HPDE6-E6E7 (cell line): ENCODE measurements around the gene SLC7A1.

ENCODE experiments used
- DNase-seq: peaks from one replicate; pipeline ENCODE4 v3.0.0; 2011; ENCODE audit warnings: missing footprints; ENCODE audit errors: extremely low spot score

The SLC7A1 gene

DNA sequence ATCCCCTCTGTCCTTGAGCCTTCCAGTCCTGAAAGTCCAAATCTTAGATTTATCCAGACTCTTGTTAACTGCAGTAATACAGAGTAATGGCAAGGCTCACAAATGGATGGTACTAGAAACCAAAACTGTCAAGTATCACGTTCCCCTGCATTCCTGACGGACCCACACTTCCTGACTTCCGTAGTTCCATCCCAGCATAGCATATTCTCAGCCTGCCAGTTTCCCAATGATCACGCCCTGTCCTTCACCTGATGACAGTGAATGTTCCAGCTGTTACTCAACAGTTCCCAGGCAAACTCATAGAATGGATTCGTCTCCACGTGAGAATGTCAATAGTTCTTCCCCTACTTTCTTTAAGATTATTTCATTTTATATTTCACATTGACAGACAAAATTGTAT, 33.6 kb downstream of the SLC7A1 start:
- no peak for DNase-seq

- DNase-seq = no peak
Measured at GRCh38 chr13:29556742-29557141, 38.7 kb downstream of the SLC7A1 start.

- DNase-seq = no peak
Measured at GRCh38 chr13:29551214-29551613, 44.3 kb downstream of the SLC7A1 start.

- DNase-seq = no peak
Measured at GRCh38 chr13:29550430-29550988, 45.0 kb downstream of the SLC7A1 start.

DNA sequence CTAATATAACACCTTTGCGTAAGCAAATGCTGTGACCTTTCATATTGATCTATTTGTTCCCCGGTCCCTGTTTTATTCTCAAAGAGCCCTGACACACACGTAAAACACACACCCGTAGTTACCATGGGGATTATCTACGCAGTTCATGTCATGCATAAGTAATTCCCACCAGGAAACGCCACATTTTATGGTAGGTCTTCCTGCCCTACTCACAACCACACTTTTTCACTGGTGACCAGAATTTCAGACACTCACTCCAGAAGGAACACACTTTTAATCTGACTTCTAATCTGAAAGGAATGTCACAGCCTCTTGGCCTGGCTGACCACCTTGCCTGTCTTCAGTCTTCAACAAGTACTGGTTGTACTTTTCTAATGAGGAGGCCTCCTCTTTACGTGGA, 46.8 kb downstream of the SLC7A1 start:
- DNase-seq = no peak

DNA sequence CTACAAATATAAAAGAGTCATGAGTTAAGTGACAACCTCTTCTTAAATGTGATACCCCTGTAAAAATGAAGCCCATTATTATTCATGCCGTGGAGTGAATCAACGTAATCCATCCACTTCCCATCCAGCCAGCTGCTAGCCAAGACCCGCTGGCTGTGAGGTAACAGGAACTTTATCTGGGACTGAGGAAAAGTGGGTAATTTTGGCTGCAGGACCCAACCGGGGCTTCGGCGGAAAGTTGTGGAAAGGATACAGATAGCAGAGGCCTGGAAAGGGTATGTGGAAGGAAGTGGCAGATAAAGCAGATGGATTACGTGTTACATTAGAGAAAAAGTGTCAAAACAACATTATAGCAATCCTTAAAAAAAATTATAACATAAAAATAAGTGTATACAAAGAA, 48.3 kb downstream of the SLC7A1 start:
- DNase-seq = no peak

GRCh38 chr13:29546662-29547061, 48.8 kb downstream of the SLC7A1 start:
- DNase-seq = no peak

DNA sequence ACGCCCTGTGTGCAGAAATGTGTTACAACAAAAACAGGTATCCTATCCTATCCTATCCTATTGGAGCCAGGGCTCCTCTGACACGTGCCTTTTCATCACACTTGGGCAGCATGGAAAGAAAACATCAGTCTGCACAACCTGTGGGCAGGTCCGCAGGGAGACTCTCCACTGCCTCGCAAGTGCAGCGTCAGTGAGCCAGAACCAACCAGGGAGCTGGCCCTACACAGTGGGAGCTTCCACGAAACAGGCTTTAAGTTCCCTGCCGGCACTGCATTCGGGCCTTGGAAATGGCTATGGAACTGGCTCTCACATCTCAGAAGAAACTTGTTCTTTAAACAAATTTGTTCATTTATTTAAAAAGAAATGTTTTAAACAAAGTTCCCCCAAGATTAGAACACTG, 49.5 kb downstream of the SLC7A1 start:
- no peak for DNase-seq

GRCh38 chr13:29543230-29544215, 52.0 kb downstream of the SLC7A1 start:
- no peak for DNase-seq

DNA sequence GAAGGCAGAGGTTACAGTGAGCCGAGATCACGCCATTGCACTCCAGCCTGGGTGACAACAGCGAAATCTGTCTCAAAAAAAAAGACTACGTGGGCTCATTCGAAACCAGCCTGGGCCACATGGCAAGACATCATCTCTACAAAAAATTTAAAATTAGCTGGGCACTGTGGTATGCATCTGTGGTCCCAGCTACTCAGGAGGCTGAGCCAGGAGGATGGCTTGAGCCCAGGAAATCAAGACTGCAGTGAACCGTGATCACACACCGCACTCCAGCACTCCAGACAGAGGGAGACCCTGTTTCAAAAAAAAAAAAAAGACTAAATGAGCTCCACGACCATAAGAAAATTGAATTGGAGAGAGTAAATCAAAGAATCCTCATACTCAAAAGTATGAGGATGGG, 53.1 kb downstream of the SLC7A1 start:
- DNase-seq = no peak

- no peak for DNase-seq
Measured at GRCh38 chr13:29541400-29541799, 54.1 kb downstream of the SLC7A1 start.

DNA sequence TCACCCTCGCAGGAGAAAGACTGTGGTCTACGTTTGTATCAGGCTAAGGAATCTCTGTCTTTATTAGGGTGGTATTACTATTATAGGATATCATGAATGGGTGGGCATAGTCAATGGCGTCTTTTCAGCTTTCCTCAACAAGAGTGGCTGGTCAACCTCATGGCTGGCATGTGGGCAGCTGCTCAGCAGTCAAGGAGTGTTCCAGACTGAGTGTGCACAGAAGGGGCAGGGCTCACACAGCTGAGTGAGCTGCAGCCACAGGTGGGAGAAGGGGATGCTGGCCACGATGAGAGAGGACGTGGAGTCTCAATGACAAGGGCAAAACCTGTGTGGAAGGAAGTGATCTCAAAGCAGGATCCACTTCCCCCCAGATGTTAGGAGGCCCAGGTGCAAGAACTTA, 54.7 kb downstream of the SLC7A1 start:
- no peak for DNase-seq

DNA sequence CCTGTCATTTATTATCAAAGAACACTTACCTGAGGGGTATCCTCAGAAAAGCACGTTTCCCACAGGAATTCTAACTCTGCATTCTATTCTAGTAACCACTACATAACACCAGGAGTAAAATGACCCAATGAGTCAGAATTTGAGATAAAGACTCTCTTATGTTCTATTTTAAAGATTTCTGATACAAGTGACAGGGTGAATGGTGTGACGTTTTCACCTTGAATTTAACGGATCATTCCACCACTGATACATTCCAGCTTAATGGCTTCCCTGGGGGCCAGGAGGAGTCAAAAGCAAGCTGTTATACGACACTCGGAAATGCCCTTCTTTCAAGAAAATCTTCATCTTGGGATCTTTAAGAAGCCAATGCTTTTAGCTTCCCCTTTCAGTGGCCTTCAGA, 55.2 kb downstream of the SLC7A1 start:
- no peak for DNase-seq

GRCh38 chr13:29539856-29540255, 55.6 kb downstream of the SLC7A1 start:
- no peak for DNase-seq

DNA sequence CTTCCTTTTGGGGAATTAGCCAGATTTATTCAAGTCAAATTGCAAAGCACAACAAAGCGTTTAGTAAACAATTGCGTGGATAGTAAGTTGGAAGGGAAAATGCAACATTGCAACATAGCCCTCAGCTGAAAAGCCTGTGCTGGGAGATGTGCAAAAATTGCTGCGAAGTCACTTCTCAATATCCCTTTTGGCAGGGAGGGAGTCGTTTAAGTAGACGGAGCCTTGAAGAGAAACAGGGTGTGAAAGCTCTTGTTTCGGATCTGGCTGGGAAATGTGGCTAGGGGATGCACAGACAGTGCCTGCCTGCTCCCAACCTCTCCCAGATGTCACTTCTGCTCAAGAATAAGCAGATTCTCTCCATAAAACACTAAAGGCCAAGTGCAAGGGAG, 56.8 kb downstream of the SLC7A1 start:
- no peak for DNase-seq

- DNase-seq = no peak
Measured at GRCh38 chr13:29537736-29538651, 57.5 kb downstream of the SLC7A1 start.

- DNase-seq = no peak
Measured at GRCh38 chr13:29536853-29537252, 58.6 kb downstream of the SLC7A1 start.

DNA sequence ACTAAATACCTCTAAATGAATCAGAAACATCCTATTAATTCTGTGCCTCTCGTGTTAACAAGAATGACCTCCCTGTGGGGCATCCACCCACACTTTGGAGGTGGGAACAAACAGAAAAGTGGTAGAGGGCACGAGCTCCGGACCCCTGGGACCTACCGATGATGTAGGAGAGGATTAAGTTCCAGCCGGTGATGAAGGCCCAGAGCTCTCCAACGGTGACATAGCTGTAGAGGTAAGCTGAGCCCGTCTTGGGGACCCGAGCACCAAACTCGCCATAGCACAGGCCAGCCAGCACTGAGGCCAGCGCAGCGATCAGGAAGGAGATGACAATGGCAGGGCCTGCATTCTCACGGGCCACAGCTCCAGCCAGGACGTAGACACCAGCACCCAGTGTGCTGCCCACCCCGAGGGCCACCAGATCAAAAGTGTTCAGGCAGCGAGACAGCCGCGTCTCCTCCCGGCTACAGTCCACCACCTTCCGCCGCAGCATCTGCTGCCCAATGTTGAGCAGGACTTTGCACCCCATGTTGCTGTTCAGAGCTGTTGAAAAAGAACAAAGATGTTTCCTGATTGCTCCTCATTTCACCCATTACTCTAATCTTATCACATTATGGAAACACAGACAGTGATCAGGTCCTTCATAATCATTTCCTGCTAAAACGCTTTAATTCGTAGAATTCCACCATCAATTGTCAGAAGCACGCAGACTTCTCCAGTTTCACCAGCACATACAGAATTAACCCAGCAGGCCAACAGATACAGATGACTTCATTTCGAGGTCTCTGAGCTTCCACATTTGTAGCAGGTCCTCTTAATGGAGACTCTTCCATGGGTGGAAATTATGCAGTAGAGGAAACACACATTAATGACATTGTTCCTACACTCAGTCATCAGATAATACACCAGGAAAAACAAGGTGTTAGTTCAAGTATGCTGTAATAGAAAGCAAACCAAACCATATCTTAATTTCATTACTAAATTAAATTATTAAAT, 59.5 kb downstream of the SLC7A1 start:
- no peak for DNase-seq

DNA sequence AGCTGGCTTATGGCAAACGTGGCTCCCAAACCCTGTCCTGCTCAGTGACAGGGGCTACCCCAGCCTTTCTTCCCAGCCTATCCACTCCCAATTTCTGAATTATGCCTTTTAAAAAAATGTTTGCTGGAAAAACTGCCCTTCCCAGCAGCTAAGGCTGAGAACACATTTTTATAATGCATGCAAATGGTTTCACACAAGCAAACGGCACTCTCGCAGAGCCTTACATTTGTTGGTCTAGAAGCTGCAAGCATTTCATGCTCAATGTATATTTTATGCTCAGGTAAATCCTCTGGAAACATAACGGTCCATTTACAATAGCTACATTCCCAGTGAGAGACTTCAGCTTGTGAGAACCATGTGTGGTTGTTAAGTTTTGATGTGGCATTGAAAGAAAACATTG, 61.4 kb downstream of the SLC7A1 start:
- DNase-seq = no peak

DNA sequence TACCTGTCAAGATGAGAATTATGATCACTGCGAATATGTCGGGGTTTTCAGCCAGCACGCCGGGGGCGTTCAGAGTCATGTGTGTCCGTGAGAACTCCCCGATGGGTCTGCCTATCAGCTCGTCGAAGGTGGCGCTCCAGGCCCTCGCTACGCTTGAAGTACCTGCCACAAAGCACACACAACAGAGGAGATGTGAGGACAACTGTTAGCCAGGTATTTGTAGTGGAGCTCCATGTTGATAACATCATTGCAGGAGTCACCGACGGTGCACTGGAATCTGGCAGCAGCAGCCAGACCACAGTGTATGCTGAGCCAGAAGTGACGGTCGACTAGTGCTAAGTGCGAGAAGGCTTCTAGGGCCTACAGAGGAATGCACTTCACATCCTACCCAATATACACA, 62.7 kb downstream of the SLC7A1 start:
- no peak for DNase-seq

- no peak for DNase-seq
Measured at GRCh38 chr13:29532116-29532515, 63.4 kb downstream of the SLC7A1 start.
